RWPE2 (cell line): ENCODE results near the gene S1PR3.

ENCODE experiments used
- ATAC-seq: fragments of 200-7000 bp; cut with Tn5 transposase; 3 replicates; pipeline ENCODE4 v1.9.1; 2021; ENCODE audit warnings: low read depth
- DNase-seq: peaks from one replicate; pipeline ENCODE4 v3.0.0-alpha.2; 2020; ENCODE audit warnings: low spot score
- H3K27ac ChIP-seq: fragments of 450-650 bp; 2 replicates; pipeline ENCODE4 v1.5.1; 2017; ENCODE audit warnings: mild to moderate bottlenecking; ENCODE audit not compliant: poor library complexity, severe bottlenecking
- H3K27me3 ChIP-seq: fragments of 250-450 bp; sonication (Bioruptor Pico); 2 replicates; pipeline ENCODE4 v1.5.1; 2021; ENCODE audit warnings: mild to moderate bottlenecking, moderate library complexity; ENCODE audit not compliant: insufficient read depth, poor library complexity, severe bottlenecking
- H3K36me3 ChIP-seq: fragments of 250-450 bp; sonication (Bioruptor Pico); 2 replicates; pipeline ENCODE4 v1.5.1; 2020; ENCODE audit warnings: low read depth, mild to moderate bottlenecking, moderate library complexity
- H3K4me1 ChIP-seq: fragments of 250-450 bp; sonication (Bioruptor Pico); 2 replicates; pipeline ENCODE4 v1.5.1; 2021; ENCODE audit warnings: mild to moderate bottlenecking, moderate library complexity; ENCODE audit not compliant: insufficient read depth, poor library complexity, severe bottlenecking
- H3K4me3 ChIP-seq: fragments of 250-450 bp; sonication (Bioruptor Pico); 2 replicates; pipeline ENCODE4 v1.5.1; 2021; ENCODE audit warnings: mild to moderate bottlenecking, moderate library complexity; ENCODE audit not compliant: severe bottlenecking
- H3K9me3 ChIP-seq: fragments of 250-450 bp; sonication (Bioruptor Pico); 2 replicates; pipeline ENCODE4 v1.5.1; 2021; ENCODE audit warnings: mild to moderate bottlenecking, moderate library complexity; ENCODE audit not compliant: severe bottlenecking
- TF ChIP-seq, protein P1 (sequence below): fragments of 450-650 bp; IDR thresholded peaks from one replicate; pipeline ENCODE4 v1.5.1; 2017; ENCODE audit warnings: mild to moderate bottlenecking, moderate library complexity; ENCODE audit not compliant: poor library complexity, severe bottlenecking

S1PR3 gene

DNA sequence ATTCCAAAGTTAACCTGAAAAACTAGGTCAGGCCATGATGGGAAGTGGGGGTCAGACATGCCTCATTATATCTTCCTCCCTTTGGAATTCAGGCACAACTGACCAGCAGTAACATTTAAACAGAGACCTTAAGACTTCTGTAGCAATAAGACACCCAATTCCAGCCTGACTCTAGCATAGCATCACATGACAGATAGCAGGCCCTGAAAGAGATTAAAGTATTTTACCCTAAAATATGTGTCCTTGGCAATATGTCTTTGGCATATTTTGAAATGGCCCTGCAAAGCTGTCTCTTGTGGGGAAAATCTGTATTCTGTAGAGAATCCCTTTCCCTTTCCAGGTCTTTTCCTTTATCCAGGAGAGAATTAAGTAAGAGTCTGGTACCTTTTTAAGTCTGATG is 34.3 kb downstream of the S1PR3 start:
- no peaks in the 10 kb centered on the region for H3K27me3 ChIP-seq
- TF ChIP-seq, protein P1, sequence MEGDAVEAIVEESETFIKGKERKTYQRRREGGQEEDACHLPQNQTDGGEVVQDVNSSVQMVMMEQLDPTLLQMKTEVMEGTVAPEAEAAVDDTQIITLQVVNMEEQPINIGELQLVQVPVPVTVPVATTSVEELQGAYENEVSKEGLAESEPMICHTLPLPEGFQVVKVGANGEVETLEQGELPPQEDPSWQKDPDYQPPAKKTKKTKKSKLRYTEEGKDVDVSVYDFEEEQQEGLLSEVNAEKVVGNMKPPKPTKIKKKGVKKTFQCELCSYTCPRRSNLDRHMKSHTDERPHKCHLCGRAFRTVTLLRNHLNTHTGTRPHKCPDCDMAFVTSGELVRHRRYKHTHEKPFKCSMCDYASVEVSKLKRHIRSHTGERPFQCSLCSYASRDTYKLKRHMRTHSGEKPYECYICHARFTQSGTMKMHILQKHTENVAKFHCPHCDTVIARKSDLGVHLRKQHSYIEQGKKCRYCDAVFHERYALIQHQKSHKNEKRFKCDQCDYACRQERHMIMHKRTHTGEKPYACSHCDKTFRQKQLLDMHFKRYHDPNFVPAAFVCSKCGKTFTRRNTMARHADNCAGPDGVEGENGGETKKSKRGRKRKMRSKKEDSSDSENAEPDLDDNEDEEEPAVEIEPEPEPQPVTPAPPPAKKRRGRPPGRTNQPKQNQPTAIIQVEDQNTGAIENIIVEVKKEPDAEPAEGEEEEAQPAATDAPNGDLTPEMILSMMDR = no peak
- no peak overlapping the region for H3K27ac ChIP-seq
- H3K9me3 ChIP-seq = peaks cover 9% of the 10 kb centered on the region
- ATAC-seq (no peak), DNase-seq (no peak)
- H3K4me1 ChIP-seq = peaks cover 4% of the 10 kb centered on the region
- H3K4me3 ChIP-seq = no peak overlapping the region
- no peaks in the 10 kb centered on the region for H3K36me3 ChIP-seq

DNA sequence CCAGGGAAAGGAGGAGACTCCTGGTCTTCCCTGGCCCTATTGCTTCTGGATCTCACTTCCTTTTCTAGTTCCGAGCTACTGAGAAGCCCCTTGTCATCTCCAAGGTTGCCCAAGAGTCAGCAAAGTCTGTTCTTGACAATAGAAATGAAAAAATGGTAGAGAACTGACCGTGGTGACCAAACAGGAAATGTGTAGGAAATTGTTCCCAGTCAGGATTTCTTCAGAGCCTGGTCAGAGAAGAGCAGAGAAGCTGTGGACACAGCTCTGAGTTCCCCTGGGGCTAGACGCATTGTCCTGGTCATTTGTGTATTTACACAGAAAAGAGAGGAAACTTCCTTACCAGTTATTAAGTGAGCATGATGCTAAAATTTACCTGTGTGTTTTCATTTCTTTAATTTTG is 35.6 kb downstream of the S1PR3 start:
- no peak for ATAC-seq
- TF ChIP-seq, protein P1 = no peak
- DNase-seq = no peak

DNA sequence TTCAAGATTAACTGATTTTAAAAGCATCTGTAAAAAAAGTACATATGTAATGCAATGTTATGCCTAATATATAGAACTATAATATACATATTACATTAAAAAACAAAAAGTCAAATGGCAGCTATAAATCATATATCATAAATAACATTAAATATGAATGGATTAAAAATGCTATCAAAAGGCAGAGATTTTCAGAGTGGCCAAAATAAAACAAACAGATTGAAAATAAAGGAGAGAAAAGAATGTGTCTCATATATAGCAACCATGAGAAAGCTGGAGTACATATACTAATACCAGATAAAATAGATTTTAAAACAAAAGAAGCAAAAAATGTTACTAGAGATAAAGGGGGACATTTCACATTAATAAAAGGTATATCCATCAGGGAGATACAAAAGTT is 38.5 kb downstream of the S1PR3 start:
- peaks cover 9% of the 10 kb centered on the region for H3K9me3 ChIP-seq
- no peak overlapping the region for H3K27ac ChIP-seq
- H3K4me1 ChIP-seq = no peaks in the 10 kb centered on the region
- no peaks in the 10 kb centered on the region for H3K27me3 ChIP-seq
- no peaks in the 10 kb centered on the region for H3K36me3 ChIP-seq
- H3K4me3 ChIP-seq = no peak overlapping the region
- ATAC-seq = no peak
- TF ChIP-seq, protein P1 = no peak
- no peak for DNase-seq

More for the DNA sequence above, 35.6 kb downstream of the S1PR3 start:
- peaks cover 9% of the 10 kb centered on the region for H3K9me3 ChIP-seq
- no peak overlapping the region for H3K27ac ChIP-seq
- H3K4me3 ChIP-seq = no peak overlapping the region
- H3K27me3 ChIP-seq = no peaks in the 10 kb centered on the region
- no peaks in the 10 kb centered on the region for H3K36me3 ChIP-seq
- no peaks in the 10 kb centered on the region for H3K4me1 ChIP-seq

DNA sequence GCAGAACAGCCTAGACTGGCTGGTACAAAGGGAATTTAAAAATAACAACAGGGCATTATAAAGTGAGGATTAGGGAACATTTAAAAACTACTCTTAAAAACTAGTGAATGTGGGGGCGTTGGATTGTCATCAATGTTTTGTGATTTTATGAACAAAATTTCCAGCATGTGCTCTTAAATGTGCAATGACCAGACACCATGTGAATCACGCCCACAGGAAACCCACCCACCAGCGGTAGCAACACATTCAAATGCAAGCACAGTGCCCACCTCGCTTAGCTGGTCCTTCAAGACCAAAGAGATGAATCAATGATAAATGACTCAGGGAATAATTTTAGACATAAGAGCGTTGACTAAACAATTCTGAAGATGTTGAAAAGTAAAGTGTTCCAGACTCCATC is 40.9 kb downstream of the S1PR3 start:
- ATAC-seq (no peak), DNase-seq (no peak)
- no peak overlapping the region for H3K27ac ChIP-seq
- H3K36me3 ChIP-seq = no peaks in the 10 kb centered on the region
- no peaks in the 10 kb centered on the region for H3K27me3 ChIP-seq
- peaks cover 9% of the 10 kb centered on the region for H3K9me3 ChIP-seq
- no peak overlapping the region for H3K4me3 ChIP-seq
- TF ChIP-seq, protein P1 = no peak
- H3K4me1 ChIP-seq = no peaks in the 10 kb centered on the region

DNA sequence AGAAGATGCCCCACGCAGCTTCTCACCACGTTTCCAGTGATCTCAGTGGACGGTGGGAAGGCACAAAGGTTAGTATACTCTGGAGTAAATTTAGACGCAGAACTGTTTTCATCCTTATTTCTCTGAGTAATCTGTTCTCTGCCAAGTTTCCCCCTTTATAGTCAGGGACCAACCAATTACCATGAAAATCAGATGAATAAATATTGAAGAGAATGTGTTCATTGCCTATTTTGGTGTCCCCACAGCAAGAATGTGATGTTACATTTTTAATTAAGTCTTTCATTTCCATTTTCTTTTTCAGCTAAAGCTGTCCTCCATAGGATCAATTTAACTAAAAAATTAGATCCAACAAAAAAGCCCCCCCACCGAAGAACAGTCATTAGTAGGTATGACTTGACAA is 41.4 kb downstream of the S1PR3 start:
- Histone ChIP-seq H3K27ac (no peak overlapping the region), H3K4me3 (no peak overlapping the region), H3K36me3 (no peaks in the 10 kb centered on the region), H3K9me3 (peaks cover 9% of the 10 kb centered on the region), H3K4me1 (no peaks in the 10 kb centered on the region), H3K27me3 (no peaks in the 10 kb centered on the region)
- DNase-seq = no peak
- TF ChIP-seq, protein P1 = no peak
- ATAC-seq = no peak
